GM18520 (cell line): ENCODE results near the gene ZPLD1.

Experiments
- ATAC-seq: cut with Tn5 transposase; IDR thresholded peaks from one replicate; pipeline ENCODE4 v1.9.1; 2021; ENCODE audit not compliant: unreplicated experiment

ZPLD1 gene

DNA sequence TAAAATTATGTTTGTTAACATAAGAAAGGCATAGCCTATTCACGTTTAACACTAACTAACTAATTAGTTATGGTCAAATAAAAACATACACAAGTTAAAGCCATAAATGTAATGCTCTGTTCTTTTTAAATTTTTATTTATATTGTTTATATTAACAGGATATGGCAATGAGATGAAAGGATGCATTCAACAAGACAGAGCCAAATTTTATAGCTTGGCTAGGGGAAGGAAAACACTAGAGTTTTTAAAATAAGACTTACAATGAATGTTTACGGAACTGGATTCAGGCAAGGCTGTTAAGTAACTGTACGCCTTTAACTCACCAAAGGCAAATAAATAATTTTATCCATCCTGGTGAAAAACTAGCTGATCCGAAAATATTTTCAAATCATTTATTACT, 86.4 kb downstream of the ZPLD1 start:
- ATAC-seq: no peak

DNA sequence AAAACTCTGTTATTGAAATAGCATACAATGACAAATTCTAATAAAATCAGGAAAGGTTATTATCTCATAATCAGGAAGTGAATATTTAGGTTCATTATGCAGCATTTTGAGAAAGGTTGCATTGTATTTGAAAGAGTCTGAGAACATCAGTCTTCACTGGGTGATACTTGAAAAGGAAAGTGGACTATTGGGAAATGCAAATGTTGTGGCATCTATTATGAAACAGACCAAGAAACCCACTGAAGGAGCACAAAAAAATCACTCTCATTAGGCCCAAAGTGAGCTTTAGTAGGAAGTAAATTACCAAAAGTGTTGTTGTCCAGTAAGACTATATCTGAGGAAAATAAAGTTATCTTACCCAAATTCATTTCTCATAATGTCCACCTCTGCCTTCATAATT, 90.8 kb downstream of the ZPLD1 start:
- peak; percentile 53 for ATAC-seq

DNA sequence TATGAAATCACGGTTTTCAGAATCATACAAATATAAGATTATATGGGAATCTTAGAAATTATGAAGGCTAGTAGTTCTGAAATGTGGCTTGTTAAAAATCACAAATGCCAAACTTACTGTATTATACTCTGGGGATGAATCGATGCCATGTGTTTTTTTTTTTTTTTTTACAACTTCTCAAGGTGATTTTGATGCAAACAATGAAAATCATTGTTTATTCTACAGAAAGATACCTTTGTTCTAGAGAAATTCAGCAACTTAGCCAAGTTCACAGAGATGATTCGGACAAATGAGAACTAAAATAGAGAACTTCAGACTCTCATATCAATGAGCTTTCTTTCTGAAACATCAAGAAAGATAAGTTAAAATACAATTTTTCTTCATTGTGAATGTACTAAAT, 92.0 kb downstream of the ZPLD1 start:
- no peak for ATAC-seq

DNA sequence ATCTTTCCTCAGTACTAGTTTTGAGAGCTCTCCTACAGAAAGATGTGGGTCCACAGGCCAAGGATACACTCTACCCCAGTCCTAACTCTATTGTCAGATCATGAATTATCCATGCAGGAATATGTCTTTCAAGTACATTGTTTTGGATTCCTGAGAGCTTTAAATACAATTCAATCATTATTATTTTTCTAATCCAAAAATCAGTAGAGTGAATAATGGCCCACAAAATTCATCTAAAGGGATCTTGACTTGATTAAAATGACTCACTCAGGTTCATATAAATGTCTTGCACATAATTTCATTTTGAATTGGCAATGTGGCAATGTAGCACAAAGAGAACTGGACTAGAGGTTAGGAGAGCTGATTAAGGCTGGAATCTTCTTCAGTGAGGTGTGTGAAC, 93.9 kb downstream of the ZPLD1 start:
- ATAC-seq: no peak
